IMR-90 (cell line): ENCODE results near the gene SURF6.

Source experiments
- CEBPB ChIP-seq: IDR thresholded peaks from 2 replicates; pipeline ENCODE4 v1.6.1; 2012; ENCODE audit warnings: low read depth, low read length, improper control_type of control experiment
- MXI1 ChIP-seq: IDR thresholded peaks from 2 replicates; pipeline ENCODE4 v1.6.1; 2012; ENCODE audit warnings: low read depth, mild to moderate bottlenecking, low read length, moderate library complexity, borderline replicate concordance
- NFE2L2 ChIP-seq: fragments of 150-350 bp; IDR thresholded peaks from 2 replicates; pipeline ENCODE4 v1.6.1; 2016; ENCODE audit warnings: low read depth, mild to moderate bottlenecking, low read length
- POLR2A ChIP-seq: IDR thresholded peaks from 2 replicates; pipeline ENCODE4 v1.6.1; 2012; ENCODE audit warnings: mild to moderate bottlenecking, low read depth, low read length
- SMC3 ChIP-seq: fragments of 150-350 bp; IDR thresholded peaks from 2 replicates; pipeline ENCODE4 v1.6.1; 2016; ENCODE audit warnings: low read depth, mild to moderate bottlenecking, antibody characterized with exemption, low read length, moderate library complexity
- TF ChIP-seq, protein P1 (sequence below): conservative IDR thresholded peaks from 2 replicates; pipeline ENCODE4 v1.5.1; 2012; ENCODE audit warnings: mild to moderate bottlenecking, low read depth, low read length, improper control_type of control experiment

DNA sequence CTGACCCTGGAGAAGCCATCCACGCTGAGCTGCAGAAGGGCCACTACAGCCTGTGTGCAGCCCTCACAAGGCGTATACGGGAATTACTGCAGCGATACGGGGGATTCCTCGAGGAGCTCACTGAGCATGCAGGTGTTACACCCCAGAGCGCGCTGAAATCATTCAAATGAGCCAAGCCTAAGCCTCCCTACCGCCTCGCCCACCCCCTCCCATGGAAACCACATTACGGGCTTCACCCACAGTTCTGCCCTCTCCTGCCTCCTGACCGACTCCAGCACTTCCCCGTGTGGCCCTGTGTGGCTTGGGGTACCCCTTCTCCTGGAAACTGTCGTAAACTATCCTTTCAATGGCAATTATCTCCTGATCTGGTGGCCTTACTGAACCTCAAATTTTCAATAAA lies 13.3 kb downstream of the SURF6 start:
- TF ChIP-seq POLR2A (no peak), NFE2L2 (no peak), SMC3 (no peak), CEBPB (no peak), MXI1 (no peak)
- TF ChIP-seq, protein P1, sequence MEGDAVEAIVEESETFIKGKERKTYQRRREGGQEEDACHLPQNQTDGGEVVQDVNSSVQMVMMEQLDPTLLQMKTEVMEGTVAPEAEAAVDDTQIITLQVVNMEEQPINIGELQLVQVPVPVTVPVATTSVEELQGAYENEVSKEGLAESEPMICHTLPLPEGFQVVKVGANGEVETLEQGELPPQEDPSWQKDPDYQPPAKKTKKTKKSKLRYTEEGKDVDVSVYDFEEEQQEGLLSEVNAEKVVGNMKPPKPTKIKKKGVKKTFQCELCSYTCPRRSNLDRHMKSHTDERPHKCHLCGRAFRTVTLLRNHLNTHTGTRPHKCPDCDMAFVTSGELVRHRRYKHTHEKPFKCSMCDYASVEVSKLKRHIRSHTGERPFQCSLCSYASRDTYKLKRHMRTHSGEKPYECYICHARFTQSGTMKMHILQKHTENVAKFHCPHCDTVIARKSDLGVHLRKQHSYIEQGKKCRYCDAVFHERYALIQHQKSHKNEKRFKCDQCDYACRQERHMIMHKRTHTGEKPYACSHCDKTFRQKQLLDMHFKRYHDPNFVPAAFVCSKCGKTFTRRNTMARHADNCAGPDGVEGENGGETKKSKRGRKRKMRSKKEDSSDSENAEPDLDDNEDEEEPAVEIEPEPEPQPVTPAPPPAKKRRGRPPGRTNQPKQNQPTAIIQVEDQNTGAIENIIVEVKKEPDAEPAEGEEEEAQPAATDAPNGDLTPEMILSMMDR = no peak
